IMR-90 (cell line): ENCODE data around the gene NOM1. TPM values are rescaled to one million over a fixed set of nuclear protein-coding genes. Genes with fewer than 3 reads are reported as not detected.

Experiments used
- ATAC-seq: fragments of 200-7000 bp; cut with Tn5 transposase; 2 replicates; pipeline ENCODE4 v1.9.1; 2020; ENCODE audit warnings: low read depth, mild to moderate bottlenecking, moderate library complexity
- BruUV-seq: library from RNA; stranded (reverse); fragments of 400-500 nt; replicated peaks from 2 replicates; lab custom pipeline; 2021; lab: Mats Ljungman, UMichigan
- CTCF ChIA-PET: fragments of 300-600 bp; formaldehyde crosslinking; extraction: SDS; loops from one replicate; lab custom pipeline; 2021; ENCODE audit warnings: antibody characterized with exemption; lab: Yijun Ruan, JAX
- POLR2A ChIA-PET: fragments of 300-600 bp; sonication (Branson Sonifier 250); formaldehyde crosslinking; loops from one replicate; lab custom pipeline; 2022; ENCODE audit warnings: antibody characterized with exemption; ENCODE audit not compliant: unreplicated experiment; lab: Charles Lee
- DNase-seq: peaks from one replicate; pipeline ENCODE4 v3.0.0; 2013
- H2AFZ ChIP-seq: replicated peaks from 2 replicates; pipeline ENCODE3; 2013; ENCODE audit warnings: low read length, mild to moderate bottlenecking; ENCODE audit not compliant: poor library complexity
- H2AK5ac ChIP-seq: 2 replicates; pipeline ENCODE4 v1.6.1; 2013; ENCODE audit warnings: low read depth, low read length, inconsistent platforms
- H2AK9ac ChIP-seq: replicated peaks from 2 replicates; pipeline ENCODE3; 2013; ENCODE audit warnings: mild to moderate bottlenecking, low read depth, low read length, moderate library complexity; ENCODE audit not compliant: poor library complexity
- H2BK120ac ChIP-seq: 2 replicates; pipeline ENCODE4 v1.6.1; 2013; ENCODE audit warnings: low read depth, low read length, inconsistent platforms
- H2BK15ac ChIP-seq: 3 replicates; pipeline ENCODE4 v1.6.1; 2013; ENCODE audit warnings: low read depth, low read length, inconsistent platforms
- H2BK20ac ChIP-seq: 2 replicates; pipeline ENCODE4 v1.6.1; 2013; ENCODE audit warnings: low read depth, mild to moderate bottlenecking, inconsistent platforms, low read length, moderate library complexity
- H2BK5ac ChIP-seq: 2 replicates; pipeline ENCODE4 v1.6.1; 2013; ENCODE audit warnings: mild to moderate bottlenecking, low read depth, low read length, inconsistent platforms; ENCODE audit not compliant: poor library complexity, severe bottlenecking
- H3K14ac ChIP-seq: replicated peaks from 2 replicates; pipeline ENCODE4 v1.6.1; 2013; ENCODE audit warnings: low read depth, low read length, inconsistent platforms
- H3K18ac ChIP-seq: 2 replicates; pipeline ENCODE4 v1.6.1; 2013; ENCODE audit warnings: low read depth, low read length, control low read depth
- H3K23ac ChIP-seq: 2 replicates; pipeline ENCODE4 v1.6.1; 2013; ENCODE audit warnings: low read depth, low read length, inconsistent platforms
- H3K27ac ChIP-seq: 2 replicates; pipeline ENCODE4 v1.5.1; 2013; ENCODE audit warnings: mild to moderate bottlenecking, control low read depth, low read length; ENCODE audit not compliant: insufficient read depth
- H3K27me3 ChIP-seq: 2 replicates; pipeline ENCODE4 v1.6.1; 2013; ENCODE audit warnings: low read length; ENCODE audit not compliant: control insufficient read depth, insufficient read depth
- H3K36me3 ChIP-seq: 2 replicates; pipeline ENCODE4 v1.6.1; 2013; ENCODE audit warnings: low read length, mixed read lengths; ENCODE audit not compliant: control insufficient read depth, insufficient read depth
- H3K4ac ChIP-seq: 2 replicates; pipeline ENCODE4 v1.6.1; 2013; ENCODE audit warnings: low read depth, low read length, inconsistent platforms
- H3K4me1 ChIP-seq: 2 replicates; pipeline ENCODE4 v1.6.1; 2013; ENCODE audit warnings: low read length, mixed read lengths; ENCODE audit not compliant: control insufficient read depth, insufficient read depth
- H3K4me2 ChIP-seq: 2 replicates; pipeline ENCODE4 v1.6.1; 2013; ENCODE audit warnings: low read depth, mild to moderate bottlenecking, control low read depth, low read length, moderate library complexity
- H3K4me3 ChIP-seq: 2 replicates; pipeline ENCODE4 v1.5.1; 2013; ENCODE audit warnings: low read depth, mild to moderate bottlenecking, control low read depth, low read length, moderate library complexity; ENCODE audit not compliant: insufficient read depth
- H3K56ac ChIP-seq: 2 replicates; pipeline ENCODE4 v1.6.1; 2013; ENCODE audit warnings: low read length, inconsistent platforms; ENCODE audit not compliant: insufficient read depth; ENCODE audit errors: extremely low read depth
- H3K79me1 ChIP-seq, 2 experiments: 2 replicates each; pipeline ENCODE4 v1.6.1; 2013; ENCODE audit warnings: low read length in 2 of 2, inconsistent platforms in 1 of 2, low read depth in 1 of 2
- H3K9ac ChIP-seq: 2 replicates; pipeline ENCODE4 v1.6.1; 2013; ENCODE audit warnings: low read depth, low read length, control low read depth
- H3K9me1 ChIP-seq: 2 replicates; pipeline ENCODE4 v1.6.1; 2013; ENCODE audit warnings: low read length, inconsistent platforms; ENCODE audit not compliant: insufficient read depth
- H3K9me3 ChIP-seq: 2 replicates; pipeline ENCODE4 v1.6.1; 2013; ENCODE audit warnings: low read length; ENCODE audit not compliant: control insufficient read depth, insufficient read depth
- H4K20me1 ChIP-seq: 2 replicates; pipeline ENCODE4 v1.6.1; 2013; ENCODE audit warnings: low read length, inconsistent platforms; ENCODE audit not compliant: insufficient read depth
- H4K5ac ChIP-seq: 2 replicates; pipeline ENCODE4 v1.6.1; 2013; ENCODE audit warnings: mild to moderate bottlenecking, low read depth, low read length, control low read depth
- H4K8ac ChIP-seq, 2 experiments: 2 replicates each; pipeline ENCODE4 v1.6.1; 2013; ENCODE audit warnings: low read depth in 2 of 2, low read length in 2 of 2, control low read depth in 1 of 2, inconsistent platforms in 1 of 2
- H4K91ac ChIP-seq: 2 replicates; pipeline ENCODE4 v1.6.1; 2013; ENCODE audit warnings: low read depth, low read length, inconsistent platforms; ENCODE audit not compliant: insufficient read depth
- BHLHE40 ChIP-seq: fragments of 150-350 bp; IDR thresholded peaks from 2 replicates; pipeline ENCODE4 v1.6.1; 2016; ENCODE audit warnings: mild to moderate bottlenecking, low read depth, low read length
- RCOR1 ChIP-seq: IDR thresholded peaks from 2 replicates; pipeline ENCODE4 v1.6.1; 2012; ENCODE audit warnings: mild to moderate bottlenecking, low read length, improper control_type of control experiment; ENCODE audit not compliant: insufficient replicate concordance
- WGBS, 2 experiments: methylation state at CpG; one replicate each; pipeline versions ENCODE4 v1.1.5 to v1.1.7; 2013; ENCODE audit warnings: missing lambda C conversion rate in 2 of 2; ENCODE audit not compliant: insufficient read length in 1 of 2; ENCODE audit errors: extremely low coverage in 2 of 2; 5-methylcytosine and 5-hydroxymethylcytosine counted together
- dilution Hi-C: fragments of 300-500 bp; cut with HindIII; formaldehyde crosslinking; loops from one replicate; pipeline ENCODE4 v1.14.3; 2018; ENCODE audit warnings: low sequenced_read_pairs; ENCODE audit not compliant: unreplicated experiment
- in situ Hi-C: fragments of 300-500 bp; cut with MboI; formaldehyde crosslinking; loops from 3 replicates; pipeline ENCODE4 v1.14.3; 2019; ENCODE audit warnings: low sequenced_read_pairs, inconsistent platforms, mixed read lengths
- intact Hi-C: fragments of 100-400 bp; cut with micrococcal nuclease; formaldehyde crosslinking; loops from 2 replicates; pipeline ENCODE4 v1.10.0; 2022
- polyA plus RNA-seq, 3 experiments: library from polyadenylated mRNA; depleted of rRNA; stranded (reverse); fragments of >200 nt; gene quantifications; 2 replicates each; pipeline ENCODE4 v1.2.3, GENCODE V29; 2012; ENCODE audit warnings: low replicate concordance in 1 of 3
- total RNA-seq: library from RNA; depleted of rRNA; stranded (reverse); fragments of >200 nt; gene quantifications from 2 replicates; pipeline ENCODE4 v1.2.3, GENCODE V29; 2012

Gene NOM1
- total and polyA plus RNA-seq, 2 of the 4 experiments (the other 2 are of a cell fraction) = 15.3 to 15.4 TPM

DNA sequence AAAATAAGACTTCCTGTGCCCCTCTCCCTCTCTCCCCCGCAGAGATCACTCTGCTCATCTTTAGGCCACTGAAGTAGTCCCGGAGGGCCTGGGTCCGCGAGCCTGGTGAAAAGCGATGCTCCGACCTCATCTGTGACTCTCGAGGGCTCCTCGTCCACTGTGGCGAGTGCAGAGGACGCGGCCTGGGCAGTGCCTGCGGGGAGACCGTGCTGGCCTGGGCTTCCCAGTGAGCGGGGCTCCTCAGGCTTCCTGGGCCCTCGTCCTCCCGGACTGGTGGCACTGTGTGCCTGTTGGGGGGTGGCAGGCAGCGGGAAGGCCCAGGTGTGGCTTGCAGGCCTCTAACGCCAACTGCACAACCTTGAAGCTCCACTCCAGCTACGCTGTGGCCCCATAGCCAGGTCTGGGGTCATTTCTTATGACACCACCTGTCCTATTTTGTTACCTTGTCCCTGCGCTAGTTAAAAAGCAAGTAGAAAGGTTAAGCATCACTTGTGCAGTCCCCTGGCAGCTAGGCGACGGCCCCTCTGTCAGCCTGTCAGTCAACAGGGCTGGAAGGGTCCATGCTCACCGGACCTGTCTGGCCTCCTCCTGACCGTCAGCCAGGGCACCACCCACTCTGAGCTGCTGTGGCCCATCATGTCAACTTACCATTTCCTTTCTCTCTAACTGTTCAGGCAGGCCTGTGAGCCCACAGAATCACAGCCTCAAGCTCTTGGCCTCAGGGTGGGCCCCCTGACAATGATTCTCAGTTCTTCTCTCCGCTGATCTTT lies 40.4 kb downstream of the NOM1 start:
- Histone ChIP-seq H3K27me3 (peaks cover 23% of the 10 kb centered on the region), H3K4me1 (no peaks in the 10 kb centered on the region), H3K9ac (no peak overlapping the region), H3K18ac (no peak overlapping the region), H2AFZ (no peak overlapping the region), H3K56ac (no peak overlapping the region), H3K4me3 (no peak overlapping the region), H2BK120ac (no peak overlapping the region), H3K27ac (no peak overlapping the region), H4K8ac (no peak overlapping the region), H3K14ac (no peak overlapping the region), H3K4ac (no peak overlapping the region), H3K4me2 (no peak overlapping the region), H2BK5ac (no peak overlapping the region), H2AK5ac (no peak overlapping the region), H3K23ac (no peak overlapping the region), H3K9me1 (no peaks in the 10 kb centered on the region), H2AK9ac (no peak overlapping the region), H4K5ac (no peak overlapping the region), H4K20me1 (no peaks in the 10 kb centered on the region), H2BK20ac (no peak overlapping the region), H2BK15ac (no peak overlapping the region), H3K36me3 (no peaks in the 10 kb centered on the region), H4K91ac (no peak overlapping the region), H3K79me1 (no peaks in the 10 kb centered on the region), H3K9me3 (no peaks in the 10 kb centered on the region)
- no TSS peak for BruUV-seq
- DNase-seq (no peak), ATAC-seq (no peak)
- WGBS, 2 experiments = 77% methylated on average over 10 of the region's 25 CpGs; no CpG with 5 or more reads in 1 of the 2 experiments
- CTCF ChIA-PET = no interaction called here
- POLR2A ChIA-PET = no interaction called here
- TF ChIP-seq RCOR1 (no peak), BHLHE40 (no peak)
- intact Hi-C loops = no loop called here
- dilution Hi-C loops = no loop called here
- in situ Hi-C loops = no loop called here
